ENCODE data around the gene DDX47.
A peak's percentile ranks its signal among the peaks of the same experiment; 100 is the strongest.

Gene DDX47

GRCh38 chr12:12813120-12814101 lies at the start of gene DDX47:
DDX47 (plus strand) TSS chr12:12813346; CDS start chr12:12813368, 22 bp downstream.
- peak; percentile 83 for DNase-seq

- DNase-seq = no peak
Observed at GRCh38 chr12:12764824-12765223, 48.3 kb upstream of the DDX47 start.

- no peak for DNase-seq
Observed at GRCh38 chr12:12770262-12770661, 42.9 kb upstream of the DDX47 start.

- DNase-seq = no peak
Observed at GRCh38 chr12:12774791-12775190, 38.4 kb upstream of the DDX47 start.

GRCh38 chr12:12776261-12776660 lies 36.9 kb upstream of the DDX47 start:
- DNase-seq = no peak

GRCh38 chr12:12777092-12777491 lies 36.1 kb upstream of the DDX47 start:
- no peak for DNase-seq

- DNase-seq = no peak
Observed at GRCh38 chr12:12779007-12779406, 34.1 kb upstream of the DDX47 start.

GRCh38 chr12:12779529-12779928 lies 33.6 kb upstream of the DDX47 start:
- peak; percentile 94 for DNase-seq

GRCh38 chr12:12784116-12784515 lies 29.0 kb upstream of the DDX47 start:
- DNase-seq = no peak

- DNase-seq = no peak
Observed at GRCh38 chr12:12784911-12785814, 28.0 kb upstream of the DDX47 start, which contains the start of gene APOLD1. APOLD1 (plus strand) TSS chr12:12785659; CDS start chr12:12785692, 33 bp downstream.

GRCh38 chr12:12786351-12786705 lies 26.8 kb upstream of the DDX47 start:
- DNase-seq = no peak

- DNase-seq = no peak
Observed at GRCh38 chr12:12786706-12787601, 26.2 kb upstream of the DDX47 start.

GRCh38 chr12:12788131-12788530 lies 25.0 kb upstream of the DDX47 start:
- no peak for DNase-seq

- DNase-seq = peak; percentile 82
Observed at GRCh38 chr12:12788675-12789368, 24.3 kb upstream of the DDX47 start.

GRCh38 chr12:12790956-12791355 lies 22.2 kb upstream of the DDX47 start:
- DNase-seq = no peak

- DNase-seq = no peak
Observed at GRCh38 chr12:12791756-12792369, 21.3 kb upstream of the DDX47 start.

GRCh38 chr12:12792421-12792820 lies 20.7 kb upstream of the DDX47 start:
- DNase-seq = no peak

- no peak for DNase-seq
Observed at GRCh38 chr12:12794686-12795085, 18.5 kb upstream of the DDX47 start.

GRCh38 chr12:12796171-12796570 lies 17.0 kb upstream of the DDX47 start:
- DNase-seq = no peak

- DNase-seq = no peak
Observed at GRCh38 chr12:12796928-12797793, 16.0 kb upstream of the DDX47 start.
